GM23338 (cell line): Measurements from ENCODE around the gene GPR158. TPM values are rescaled to one million over a fixed set of nuclear protein-coding genes. Genes with fewer than 3 reads are reported as not detected.

ENCODE experiments used
- ATAC-seq: fragments of 200-7000 bp; cut with Tn5 transposase; 3 replicates; pipeline ENCODE4 v1.9.1; 2020
- DNase-seq: peaks from one replicate; pipeline ENCODE4 v3.0.0-alpha.2; 2015; ENCODE audit warnings: low spot score
- H2AFZ ChIP-seq: fragments of 200-600 bp; sonication (generic); 2 replicates; pipeline ENCODE4 v1.8.0; 2016; ENCODE audit warnings: antibody characterized with exemption, mild to moderate bottlenecking, moderate library complexity
- H3F3A ChIP-seq: fragments of 200-600 bp; sonication (generic); replicated peaks from 2 replicates; pipeline ENCODE4 v1.8.0; 2017; ENCODE audit warnings: antibody characterized with exemption, mixed run types, low read depth
- H3K27ac ChIP-seq: fragments of 200-600 bp; sonication (generic); 2 replicates; pipeline ENCODE4 v1.6.1; 2016; ENCODE audit warnings: low read depth
- H3K27me3 ChIP-seq: fragments of 200-600 bp; sonication (generic); 2 replicates; pipeline ENCODE4 v1.8.0; 2016; ENCODE audit warnings: mild to moderate bottlenecking, mixed run types, moderate library complexity; ENCODE audit not compliant: insufficient read depth
- H3K36me3 ChIP-seq: fragments of 200-600 bp; sonication (generic); 2 replicates; pipeline ENCODE4 v1.8.0; 2016; ENCODE audit warnings: mild to moderate bottlenecking; ENCODE audit not compliant: insufficient read depth
- H3K4me1 ChIP-seq: fragments of 200-600 bp; sonication (generic); 2 replicates; pipeline ENCODE4 v1.8.0; 2016; ENCODE audit warnings: mild to moderate bottlenecking, moderate library complexity; ENCODE audit not compliant: insufficient read depth
- H3K4me2 ChIP-seq: fragments of 200-600 bp; sonication (generic); 2 replicates; pipeline ENCODE4 v1.7.1; 2017; ENCODE audit warnings: mixed run types
- H3K4me3 ChIP-seq: fragments of 200-600 bp; sonication (generic); 2 replicates; pipeline ENCODE4 v1.6.1; 2016; ENCODE audit warnings: mixed run types
- H3K79me2 ChIP-seq: fragments of 200-600 bp; sonication (generic); replicated peaks from 2 replicates; pipeline ENCODE4 v1.8.0; 2017; ENCODE audit warnings: mild to moderate bottlenecking; ENCODE audit not compliant: insufficient read depth
- H3K9me2 ChIP-seq: fragments of 200-600 bp; sonication (generic); 2 replicates; pipeline ENCODE4 v1.8.0; 2017; ENCODE audit not compliant: insufficient read depth
- H4K20me1 ChIP-seq: fragments of 200-600 bp; sonication (generic); replicated peaks from 2 replicates; pipeline ENCODE4 v1.8.0; 2017; ENCODE audit warnings: mild to moderate bottlenecking; ENCODE audit not compliant: insufficient read depth
- H3K27ac Mint-ChIP-seq: 2 replicates; pipeline ENCODE4 v1.8.0; 2020; ENCODE audit warnings: inconsistent platforms, mild to moderate bottlenecking, moderate library complexity, mixed read lengths
- H3K27me3 Mint-ChIP-seq: 3 replicates; pipeline ENCODE4 v1.8.0; 2022; ENCODE audit warnings: low read depth, mild to moderate bottlenecking, moderate library complexity, mixed read lengths, inconsistent platforms; ENCODE audit not compliant: insufficient read depth, poor library complexity
- H3K36me3 Mint-ChIP-seq: 3 replicates; pipeline ENCODE4 v1.8.0; 2021; ENCODE audit warnings: low read depth, mild to moderate bottlenecking, inconsistent platforms, moderate library complexity, mixed read lengths
- H3K4me1 Mint-ChIP-seq: 3 replicates; pipeline ENCODE4 v1.8.0; 2020; ENCODE audit warnings: mild to moderate bottlenecking, inconsistent platforms, mixed read lengths
- H3K4me3 Mint-ChIP-seq: 3 replicates; pipeline ENCODE4 v1.8.0; 2021; ENCODE audit warnings: moderate library complexity, mild to moderate bottlenecking, inconsistent platforms, mixed read lengths
- H3K9me3 Mint-ChIP-seq: 3 replicates; pipeline ENCODE4 v1.8.0; 2020; ENCODE audit warnings: moderate library complexity, mild to moderate bottlenecking, inconsistent platforms, mixed read lengths
- CREB1 ChIP-seq: fragments of 250-450 bp; sonication (Bioruptor Pico); IDR thresholded peaks from 2 replicates; pipeline ENCODE4 v1.5.0; 2020; ENCODE audit warnings: low read depth, mild to moderate bottlenecking, moderate library complexity
- JUNB ChIP-seq: IDR thresholded peaks from one replicate; pipeline ENCODE4 v1.6.1; 2016; ENCODE audit warnings: antibody characterized with exemption; ENCODE audit not compliant: unreplicated experiment
- NANOG ChIP-seq: IDR thresholded peaks from 2 replicates; pipeline ENCODE4 v1.6.1; 2016; ENCODE audit warnings: antibody characterized with exemption, borderline replicate concordance
- POLR2AphosphoS5 ChIP-seq: IDR thresholded peaks from 2 replicates; pipeline ENCODE4 v1.6.1; 2016; ENCODE audit warnings: antibody characterized with exemption, low read depth
- STAT1 ChIP-seq: IDR thresholded peaks from one replicate; pipeline ENCODE4 v1.6.1; 2016; ENCODE audit warnings: antibody characterized with exemption; ENCODE audit not compliant: unreplicated experiment
- ZNF114 ChIP-seq: fragments of 250-450 bp; sonication (Bioruptor Pico); IDR thresholded peaks from 2 replicates; pipeline ENCODE4 v1.5.0; 2020; ENCODE audit warnings: mild to moderate bottlenecking, moderate library complexity
- ZNF462 ChIP-seq: fragments of 250-450 bp; sonication (Bioruptor Pico); IDR thresholded peaks from 2 replicates; pipeline ENCODE4 v1.5.0; 2020; ENCODE audit warnings: mild to moderate bottlenecking, moderate library complexity
- polyA plus RNA-seq: library from polyadenylated mRNA; unstranded; fragments of >200 nt; fragmentation: Nextera tagmentation; extraction: Ambion mirVana; gene quantifications from 2 replicates; pipeline ENCODE4 v1.2.1, GENCODE V29; 2016
- total RNA-seq: library from RNA; depleted of rRNA; stranded (reverse); fragments of >200 nt; shearing (Covaris generic); gene quantifications from 2 replicates; pipeline ENCODE4 v1.2.3, GENCODE V29; 2014
- TF ChIP-seq, protein P1 (sequence below): IDR thresholded peaks from 2 replicates; pipeline ENCODE4 v1.6.1; 2016; ENCODE audit warnings: antibody characterized with exemption
- TF ChIP-seq, protein P2 (sequence below), 2 experiments: fragments of 200-600 bp in 1 of 2; sonication (generic) in 1 of 2; conservative IDR thresholded peaks; 2 replicates each; pipeline versions ENCODE4 v1.5.1 to v1.6.1; 2016 to 2017; ENCODE audit warnings: antibody characterized with exemption in 2 of 2, low read depth in 2 of 2, mild to moderate bottlenecking in 2 of 2, moderate library complexity in 1 of 2

Gene GPR158
- total and polyA plus RNA-seq, 2 experiments from 2014 or later, result 0.13 to 1.5 TPM

DNA sequence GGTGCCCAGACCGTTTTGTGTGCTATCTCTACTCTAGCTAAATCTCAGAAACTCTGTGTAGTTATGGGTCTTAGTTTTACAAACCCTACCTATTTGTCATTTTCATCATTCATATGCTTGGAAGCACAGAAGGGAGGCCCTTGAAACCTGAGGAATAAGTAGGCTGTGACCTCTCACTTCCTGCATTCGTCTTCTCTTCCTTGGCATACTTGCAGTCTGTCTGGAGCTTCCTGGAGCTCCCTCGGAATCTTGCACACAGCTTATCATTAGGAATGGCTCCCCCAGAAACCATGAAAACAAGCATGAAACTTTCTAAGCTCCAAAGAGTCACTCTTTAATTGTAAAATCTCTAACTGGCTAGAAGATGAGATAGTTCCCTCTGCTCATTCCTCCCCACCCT is 382.3 kb downstream of the GPR158 start (continued):
- TF ChIP-seq, protein P1, sequence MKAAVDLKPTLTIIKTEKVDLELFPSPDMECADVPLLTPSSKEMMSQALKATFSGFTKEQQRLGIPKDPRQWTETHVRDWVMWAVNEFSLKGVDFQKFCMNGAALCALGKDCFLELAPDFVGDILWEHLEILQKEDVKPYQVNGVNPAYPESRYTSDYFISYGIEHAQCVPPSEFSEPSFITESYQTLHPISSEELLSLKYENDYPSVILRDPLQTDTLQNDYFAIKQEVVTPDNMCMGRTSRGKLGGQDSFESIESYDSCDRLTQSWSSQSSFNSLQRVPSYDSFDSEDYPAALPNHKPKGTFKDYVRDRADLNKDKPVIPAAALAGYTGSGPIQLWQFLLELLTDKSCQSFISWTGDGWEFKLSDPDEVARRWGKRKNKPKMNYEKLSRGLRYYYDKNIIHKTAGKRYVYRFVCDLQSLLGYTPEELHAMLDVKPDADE, result no peak
- TF ChIP-seq NANOG (no peak), STAT1 (no peak), CREB1 (CRISPR knock-in tag) (no peak), ZNF114 (CRISPR knock-in tag) (no peak), POLR2AphosphoS5 (no peak), JUNB (no peak)

- Histone ChIP-seq H3K4me3 (no peak overlapping the region), H2AFZ (no peak overlapping the region), H3K9me2 (no peaks in the 10 kb centered on the region), H4K20me1 (no peaks in the 10 kb centered on the region), H3F3A (no peaks in the 10 kb centered on the region), H3K4me1 (peaks cover 10% of the 10 kb centered on the region), H3K36me3 (no peaks in the 10 kb centered on the region), H3K27me3 (no peaks in the 10 kb centered on the region), H3K79me2 (no peaks in the 10 kb centered on the region), H3K4me2 (0 out of 2 replicates have a peak overlapping the region, but pooled peaks have one; percentile 0), H3K27ac (no peak overlapping the region)
- peaks cover 17% of the 10 kb centered on the region for H3K4me1 Mint-ChIP-seq
- H3K4me3 Mint-ChIP-seq, result no peak overlapping the region
- TF ChIP-seq ZNF462, result no peak
- TF ChIP-seq, protein P2, sequence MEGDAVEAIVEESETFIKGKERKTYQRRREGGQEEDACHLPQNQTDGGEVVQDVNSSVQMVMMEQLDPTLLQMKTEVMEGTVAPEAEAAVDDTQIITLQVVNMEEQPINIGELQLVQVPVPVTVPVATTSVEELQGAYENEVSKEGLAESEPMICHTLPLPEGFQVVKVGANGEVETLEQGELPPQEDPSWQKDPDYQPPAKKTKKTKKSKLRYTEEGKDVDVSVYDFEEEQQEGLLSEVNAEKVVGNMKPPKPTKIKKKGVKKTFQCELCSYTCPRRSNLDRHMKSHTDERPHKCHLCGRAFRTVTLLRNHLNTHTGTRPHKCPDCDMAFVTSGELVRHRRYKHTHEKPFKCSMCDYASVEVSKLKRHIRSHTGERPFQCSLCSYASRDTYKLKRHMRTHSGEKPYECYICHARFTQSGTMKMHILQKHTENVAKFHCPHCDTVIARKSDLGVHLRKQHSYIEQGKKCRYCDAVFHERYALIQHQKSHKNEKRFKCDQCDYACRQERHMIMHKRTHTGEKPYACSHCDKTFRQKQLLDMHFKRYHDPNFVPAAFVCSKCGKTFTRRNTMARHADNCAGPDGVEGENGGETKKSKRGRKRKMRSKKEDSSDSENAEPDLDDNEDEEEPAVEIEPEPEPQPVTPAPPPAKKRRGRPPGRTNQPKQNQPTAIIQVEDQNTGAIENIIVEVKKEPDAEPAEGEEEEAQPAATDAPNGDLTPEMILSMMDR (conservative IDR thresholded peaks at IDR 0.05; ENCODE audit: low read depth in 2 of 2), result 0 out of 4 replicates have a peak, but pooled peaks of 1 of the 2 experiments have one; percentile 5
- H3K9me3 Mint-ChIP-seq, result no peaks in the 10 kb centered on the region
- no peak overlapping the region; the same call in 1 of the 2 replicates for H3K27ac Mint-ChIP-seq
- H3K36me3 Mint-ChIP-seq, result no peaks in the 10 kb centered on the region
- H3K27me3 Mint-ChIP-seq, result no peaks in the 10 kb centered on the region
- DNase-seq, result no peak
- ATAC-seq, result no peak
These were observed 387.0 kb downstream of the GPR158 start for GRCh38 chr10:25561758-25562157.
